Spleen (tissue), 7 donors: Measurements from ENCODE around the gene SCD5.

Source experiments
- CTCF ChIP-seq, 11 experiments: fragments of 200-600 bp in 7 of 11; fragments of 450-650 bp in 4 of 11; sonication (generic) in 4 of 11; IDR thresholded peaks in 8 of 11; conservative IDR thresholded peaks in 3 of 11; 1 replicate in 7 of 11; 2 replicates in 4 of 11; pipeline versions ENCODE4 v1.4.0 to v1.8.0; 2016 to 2021; ENCODE audit warnings: antibody characterized with exemption in 11 of 11, inconsistent platforms in 4 of 11, mild to moderate bottlenecking in 1 of 11
- POLR2A ChIP-seq, 3 donors: fragments of 450-650 bp; IDR thresholded peaks; one replicate each; pipeline ENCODE4 v1.5.1; 2017; ENCODE audit warnings: antibody characterized with exemption in 3 of 3, mild to moderate bottlenecking in 1 of 3
- POLR2AphosphoS5 ChIP-seq, 3 donors: sonication (generic); formaldehyde crosslinking; IDR thresholded peaks; one replicate each; pipeline ENCODE4 v1.5.1; 2017; ENCODE audit warnings: antibody characterized with exemption in 3 of 3
- donor health status: DM: no; HTN: no; CAD: no; lungs with moderate emphysema.
- donor health status: DM: no; HTN: no; CAD: no.
- donor health status: DM: no; HTN: no; CAD: no.

- TF ChIP-seq POLR2A (IDR thresholded peaks at IDR 0.05) (no peak), CTCF (IDR thresholded peaks at IDR 0.05 in 8 of 11, conservative IDR thresholded peaks at IDR 0.05 in 3 of 11) (no peak), POLR2AphosphoS5 (IDR thresholded peaks at IDR 0.05) (no peak)
Measured at GRCh38 chr4:82754513-82755165, 44.0 kb downstream of the SCD5 start.
